ENCODE data around the gene CNR2.

CNR2 gene

DNA sequence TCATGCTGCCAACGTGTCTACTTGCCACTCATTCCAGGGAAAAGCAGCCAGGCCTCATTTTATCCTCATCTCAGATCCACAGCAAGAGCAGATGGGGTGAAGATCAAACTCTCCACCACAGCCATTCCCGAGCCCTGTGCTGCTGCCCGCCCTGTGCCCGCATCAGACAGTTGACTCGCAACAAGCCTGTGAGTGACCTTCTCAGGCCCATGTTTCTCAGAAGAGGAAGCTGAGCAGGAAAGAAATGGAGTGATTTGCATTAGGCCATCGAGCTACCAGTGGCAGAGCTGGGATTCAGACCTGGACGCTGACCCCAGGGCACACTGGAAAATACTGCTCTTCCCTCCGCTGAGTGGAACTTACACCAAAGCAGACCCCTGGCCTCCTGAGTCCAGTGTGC, 1.2 kb downstream of the CNR2 start:
- Histone ChIP-seq H3K9me3 (ENCODE audit: insufficient read depth, low read depth, low read length) (no peaks in the 10 kb centered on the region), H3K9me2 (replicated peaks; ENCODE audit: low read depth, low read length) (no peaks in the 10 kb centered on the region), H3K36me3 (ENCODE audit: insufficient read depth, low read length) (no peaks in the 10 kb centered on the region), H3K4me1 (ENCODE audit: insufficient read depth, low read length, poor library complexity, severe bottlenecking) (peaks cover 59% of the 10 kb centered on the region), H3K27me3 (ENCODE audit: insufficient read depth, low read length, poor library complexity, severe bottlenecking) (no peaks in the 10 kb centered on the region), H2AFZ (ENCODE audit: low read length) (no peak overlapping the region), H3K4me3 (ENCODE audit: low read length, poor library complexity, severe bottlenecking) (peak overlapping the region; percentile 70), H3F3A (ENCODE audit: low read depth) (0 out of 2 replicates have a peak, but pooled peaks cover 4% of the 10 kb centered on the region), H3K9ac (ENCODE audit: low read depth, low read length, poor library complexity, severe bottlenecking) (peak overlapping the region; percentile 68), H3K79me2 (ENCODE audit: insufficient read depth, low read length) (peaks cover 41% of the 10 kb centered on the region), H3K4me2 (ENCODE audit: low read depth, low read length, poor library complexity, severe bottlenecking) (peak overlapping the region; percentile 80), H4K20me1 (ENCODE audit: insufficient read depth, low read length, poor library complexity, severe bottlenecking) (no peaks in the 10 kb centered on the region)
- TF ChIP-seq EZH2phosphoT487 (IDR thresholded peaks at IDR 0.05; ENCODE audit: borderline replicate concordance), result no peak
- TF ChIP-seq CTCF (conservative IDR thresholded peaks at IDR 0.05; ENCODE audit: low read length), result no peak

- H2AFZ ChIP-seq (ENCODE audit: low read length), result no peak overlapping the region
Measured at GRCh38 chr1:23910553-23911246, 2.5 kb downstream of the CNR2 start.

DNA sequence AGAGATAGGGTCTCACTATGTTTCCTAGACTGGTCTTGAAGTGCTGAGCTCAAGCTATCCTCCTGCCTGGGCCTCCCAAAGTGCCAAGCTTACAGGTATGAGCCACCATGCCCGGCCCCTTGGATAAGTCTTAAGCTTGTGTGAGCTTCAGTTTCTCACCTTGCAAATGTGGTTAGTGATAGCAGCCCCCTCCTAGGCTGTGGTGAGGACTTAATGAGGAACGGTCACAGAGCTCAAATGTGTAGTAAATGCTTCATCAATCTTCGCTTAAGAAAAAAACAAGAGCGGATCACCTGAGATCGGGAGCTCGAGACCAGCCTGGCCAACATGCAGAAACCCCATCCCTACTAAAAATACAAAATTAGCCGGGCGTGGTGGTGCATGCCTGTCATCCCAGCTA, 3.0 kb downstream of the CNR2 start:
- H3K4me1 ChIP-seq (ENCODE audit: insufficient read depth, low read length, poor library complexity, severe bottlenecking), result peaks cover 65% of the 10 kb centered on the region
- no peaks in the 10 kb centered on the region for H4K20me1 ChIP-seq (ENCODE audit: insufficient read depth, low read length, poor library complexity, severe bottlenecking)
- peak overlapping the region; percentile 68 for H3K9ac ChIP-seq (ENCODE audit: low read depth, low read length, poor library complexity, severe bottlenecking)
- H3F3A ChIP-seq (ENCODE audit: low read depth), result 0 out of 2 replicates have a peak, but pooled peaks cover 4% of the 10 kb centered on the region
- H3K4me2 ChIP-seq (ENCODE audit: low read depth, low read length, poor library complexity, severe bottlenecking), result peak overlapping the region; percentile 80
- H2AFZ ChIP-seq (ENCODE audit: low read length), result no peak overlapping the region
- TF ChIP-seq EZH2phosphoT487 (IDR thresholded peaks at IDR 0.05; ENCODE audit: borderline replicate concordance) (no peak), CTCF (conservative IDR thresholded peaks at IDR 0.05; ENCODE audit: low read length) (no peak)
- no peaks in the 10 kb centered on the region for H3K27me3 ChIP-seq (ENCODE audit: insufficient read depth, low read length, poor library complexity, severe bottlenecking)
- peak overlapping the region; percentile 70 for H3K4me3 ChIP-seq (ENCODE audit: low read length, poor library complexity, severe bottlenecking)
- peaks cover 49% of the 10 kb centered on the region for H3K79me2 ChIP-seq (ENCODE audit: insufficient read depth, low read length)
- H3K36me3 ChIP-seq (ENCODE audit: insufficient read depth, low read length), result no peaks in the 10 kb centered on the region
- no peaks in the 10 kb centered on the region for H3K9me2 ChIP-seq (replicated peaks; ENCODE audit: low read depth, low read length)
- no peaks in the 10 kb centered on the region for H3K9me3 ChIP-seq (ENCODE audit: insufficient read depth, low read depth, low read length)

More at GRCh38 chr1:23910553-23911246, 2.5 kb downstream of the CNR2 start:
- peak overlapping the region; percentile 68 for H3K9ac ChIP-seq (ENCODE audit: low read depth, low read length, poor library complexity, severe bottlenecking)
- H3K9me2 ChIP-seq (replicated peaks; ENCODE audit: low read depth, low read length), result no peaks in the 10 kb centered on the region
- no peaks in the 10 kb centered on the region for H3K27me3 ChIP-seq (ENCODE audit: insufficient read depth, low read length, poor library complexity, severe bottlenecking)
- no peaks in the 10 kb centered on the region for H3K36me3 ChIP-seq (ENCODE audit: insufficient read depth, low read length)
- H3F3A ChIP-seq (ENCODE audit: low read depth), result 0 out of 2 replicates have a peak, but pooled peaks cover 4% of the 10 kb centered on the region
- TF ChIP-seq CTCF (conservative IDR thresholded peaks at IDR 0.05; ENCODE audit: low read length) (no peak), EZH2phosphoT487 (IDR thresholded peaks at IDR 0.05; ENCODE audit: borderline replicate concordance) (no peak)
- H3K4me3 ChIP-seq (ENCODE audit: low read length, poor library complexity, severe bottlenecking), result peak overlapping the region; percentile 70
- H3K9me3 ChIP-seq (ENCODE audit: insufficient read depth, low read depth, low read length), result no peaks in the 10 kb centered on the region
- H3K4me1 ChIP-seq (ENCODE audit: insufficient read depth, low read length, poor library complexity, severe bottlenecking), result peaks cover 61% of the 10 kb centered on the region
- H3K79me2 ChIP-seq (ENCODE audit: insufficient read depth, low read length), result peaks cover 47% of the 10 kb centered on the region
- H3K4me2 ChIP-seq (ENCODE audit: low read depth, low read length, poor library complexity, severe bottlenecking), result peak overlapping the region; percentile 80
- no peaks in the 10 kb centered on the region for H4K20me1 ChIP-seq (ENCODE audit: insufficient read depth, low read length, poor library complexity, severe bottlenecking)
